Endothelial cell of umbilical vein (primary cell): ENCODE measurements around the gene TMEM18.

Source experiments
- CTCF ChIP-seq, 2 donors: IDR thresholded peaks; 1 replicate in 1 of 2; 2 replicates in 1 of 2; pipeline ENCODE4 v1.5.1; 2011; ENCODE audit warnings: low read length in 2 of 2, mild to moderate bottlenecking in 2 of 2, moderate library complexity in 2 of 2, control low read depth in 1 of 2, inconsistent platforms in 1 of 2, low read depth in 1 of 2; ENCODE audit not compliant: insufficient read depth in 1 of 2; ENCODE audit errors: extremely low read depth in 1 of 2
- POLR2AphosphoS5 ChIP-seq: IDR thresholded peaks from 2 replicates; pipeline ENCODE4 v1.6.1; 2012; ENCODE audit warnings: low read depth, mild to moderate bottlenecking, control low read depth, low read length, moderate library complexity; ENCODE audit not compliant: insufficient read depth

- TF ChIP-seq CTCF (IDR thresholded peaks at IDR 0.05; ENCODE audit: extremely low read depth in 1 of 2, insufficient read depth in 1 of 2, low read depth in 1 of 2, low read length in 2 of 2) (peak; percentile 53 to 55), POLR2AphosphoS5 (no peak)
Measured at GRCh38 chr2:667332-667999, 9.7 kb downstream of the TMEM18 start.
